C1 segment of cervical spinal cord (tissue), 14 donors: ENCODE results near the gene FBRS.
A peak's percentile ranks its signal among the peaks of the same experiment; 100 is the strongest.
"Not testable (repeated sequence)": the region's sequence is repeated elsewhere in the genome, so short reads cannot be mapped to it uniquely, and the experiment has no call there.

Source experiments
- DNase-seq, 14 donors: peaks; one replicate each; lab custom pipeline; 2025; lab: John Stamatoyannopoulos, UW

Gene FBRS

GRCh38 chr16:30698139-30698815, 40.0 kb downstream of the FBRS start:
- DNase-seq: peak; percentile 79 to 98 (median 96)

- peak; percentile 35 to 85 (median 71) for DNase-seq
Observed at GRCh38 chr16:30698816-30699614, 40.8 kb downstream of the FBRS start, which contains the start of gene SRCAP. TSS of gene SRCAP (plus strand) at chr16:30699171. CDS start at chr16:30700825, 1,654 bp downstream.

GRCh38 chr16:30699615-30700099, 41.4 kb downstream of the FBRS start:
- DNase-seq: no peak

GRCh38 chr16:30700491-30700890, 42.3 kb downstream of the FBRS start:
- DNase-seq: no peak

- no peak for DNase-seq
Observed at GRCh38 chr16:30700971-30701370, 42.7 kb downstream of the FBRS start.

GRCh38 chr16:30703071-30703470, 44.8 kb downstream of the FBRS start:
- not testable (repeated sequence) for DNase-seq

GRCh38 chr16:30703971-30704370, 45.7 kb downstream of the FBRS start:
- DNase-seq: no peak

- no peak for DNase-seq
Observed at GRCh38 chr16:30706046-30706445, 47.8 kb downstream of the FBRS start.

- DNase-seq: no peak
Observed at GRCh38 chr16:30710971-30711370, 52.7 kb downstream of the FBRS start.

- no peak for DNase-seq
Observed at GRCh38 chr16:30711712-30712111, 53.5 kb downstream of the FBRS start.

GRCh38 chr16:30715750-30716445, 57.7 kb downstream of the FBRS start:
- no peak for DNase-seq

GRCh38 chr16:30720086-30720485, 61.9 kb downstream of the FBRS start:
- no peak for DNase-seq
